Motor neuron (in vitro differentiated cells): ENCODE results near the gene CACNG1. TPM values are rescaled to one million over a fixed set of nuclear protein-coding genes. Genes with fewer than 3 reads are reported as not detected.
"Not testable (repeated sequence)": the region's sequence is repeated elsewhere in the genome, so short reads cannot be mapped to it uniquely, and the experiment has no call there.

Experiments used
- ATAC-seq, 8 experiments: fragments of 200-7000 bp; cut with Tn5 transposase; replicated peaks in 6 of 8; 2 replicates each; pipeline ENCODE4 v1.8.0; 2021; ENCODE audit warnings: mild to moderate bottlenecking in 8 of 8, moderate library complexity in 8 of 8
- H3K27ac ChIP-seq, 2 donors: fragments of 250-450 bp; sonication (Bioruptor Pico); 2 replicates each; pipeline ENCODE4 v1.9.0; 2021; ENCODE audit warnings: antibody characterized with exemption in 2 of 2, mild to moderate bottlenecking in 2 of 2, moderate library complexity in 1 of 2
- H3K4me1 ChIP-seq, 2 donors: fragments of 250-450 bp; sonication (Bioruptor Pico); replicated peaks in 1 of 2; 2 replicates each; pipeline ENCODE4 v1.6.1; 2021; ENCODE audit warnings: antibody characterized with exemption in 2 of 2, mild to moderate bottlenecking in 2 of 2, moderate library complexity in 1 of 2
- H3K4me3 ChIP-seq, 5 donors: fragments of 250-450 bp; sonication (Bioruptor Pico); 2 replicates each; pipeline ENCODE4 v1.9.0; 2021; ENCODE audit warnings: antibody characterized with exemption in 5 of 5, mild to moderate bottlenecking in 5 of 5, moderate library complexity in 4 of 5
- WGBS, 10 experiments: fragments of 450-650 bp; shearing (Covaris generic); methylation state at CpG; one replicate each; pipeline ENCODE4 v1.0.0; 2022; 5-methylcytosine and 5-hydroxymethylcytosine counted together
- in situ Hi-C, 9 experiments: fragments of 400-800 bp; cut with MboI; loops; one replicate each; pipeline ENCODE4 v1.15.0; 2021; ENCODE audit warnings: low sequenced_read_pairs in 9 of 9, low pct_unique_long_range_greater_than_20kb in 2 of 9; ENCODE audit not compliant: unreplicated experiment in 9 of 9
- total RNA-seq, 8 experiments: library from RNA; unstranded; fragments of 300-600 nt; gene quantifications; 2 replicates each; pipeline versions ENCODE4 v1.2.3 to v1.2.4, GENCODE V29; 2022

The CACNG1 gene
- total RNA-seq, 8 experiments from 2014 or later: 0.25 to 1.4 (median 0.53) TPM; not detected in 2

- ATAC-seq, H3K4me3 ChIP-seq, in situ Hi-C loops, H3K4me1 ChIP-seq, H3K27ac ChIP-seq: not testable (repeated sequence)
- 85 to 100% (median 94%) methylated on average over 2 to 7 of the region's 7 CpGs; no CpG with 5 or more reads in 1 of the 10 experiments for WGBS, 10 experiments
Measured at GRCh38 chr17:67104641-67105040, 60.3 kb downstream of the CACNG1 start.

GRCh38 chr17:67105213-67105612, 60.9 kb downstream of the CACNG1 start:
- no peak overlapping the region for H3K27ac ChIP-seq
- in situ Hi-C loops: no loop called here
- no peak overlapping the region for H3K4me3 ChIP-seq
- no peaks in the 10 kb centered on the region for H3K4me1 ChIP-seq
- no peak for ATAC-seq

Other genes starting within 250 kb of the CACNG1 start
- 1 to 10 TPM in 4 of 8 experiments, under 1 TPM in 2, not detected in 2; 0.71 to 3.4 (median 2.6) TPM for gene CACNG5, start 209.4 kb upstream of the CACNG1 start, total RNA-seq
- 10 to 100 TPM in 5 of 8 experiments, 1 to 10 TPM in 1, under 1 TPM in 2; 0.15 to 64.0 (median 32.7) TPM for gene CACNG4, start 79.8 kb upstream of the CACNG1 start, total RNA-seq
- gene HELZ, start 200.6 kb downstream of the CACNG1 start, total RNA-seq: 100 to 1,000 TPM in 1 of 8 experiments, 10 to 100 TPM in 7; 22.0 to 106 (median 27.4) TPM